Chondrocyte (in vitro differentiated cells): Measurements from ENCODE around the gene HEXB. TPM values are rescaled to one million over a fixed set of nuclear protein-coding genes. Genes with fewer than 3 reads are reported as not detected.
"Not testable (repeated sequence)": the region's sequence is repeated elsewhere in the genome, so short reads cannot be mapped to it uniquely, and the experiment has no call there.

Experiments used
- DNase-seq: peaks from one replicate; pipeline ENCODE4 v3.0.0; 2021; ENCODE audit warnings: mixed read lengths, low spot score
- H3K27ac Mint-ChIP-seq: one replicate; pipeline ENCODE4 v1.8.0; 2021; ENCODE audit warnings: mild to moderate bottlenecking, moderate library complexity, mixed read lengths; ENCODE audit not compliant: unreplicated experiment
- H3K27me3 Mint-ChIP-seq: 2 replicates; pipeline ENCODE4 v1.8.0; 2021; ENCODE audit warnings: low read depth, mixed read lengths
- H3K36me3 Mint-ChIP-seq: 2 replicates; pipeline ENCODE4 v1.8.0; 2021; ENCODE audit warnings: low read depth, mixed read lengths
- H3K4me1 Mint-ChIP-seq: 2 replicates; pipeline ENCODE4 v1.8.0; 2021; ENCODE audit warnings: low read depth, mild to moderate bottlenecking, mixed read lengths
- H3K4me3 Mint-ChIP-seq: one replicate; pipeline ENCODE4 v1.8.0; 2021; ENCODE audit warnings: mild to moderate bottlenecking, moderate library complexity, mixed read lengths; ENCODE audit not compliant: unreplicated experiment
- H3K9me3 Mint-ChIP-seq: 2 replicates; pipeline ENCODE4 v1.8.0; 2021; ENCODE audit warnings: low read depth, mixed read lengths
- total RNA-seq: library from RNA; stranded (reverse); gene quantifications from 3 replicates; pipeline ENCODE4 v1.2.1, GENCODE V29; 2021
- TF ChIP-seq, protein P1 (sequence below): fragments of 200-600 bp; sonication (generic); IDR thresholded peaks from 2 replicates; pipeline ENCODE4 v1.5.0; 2021; ENCODE audit warnings: antibody characterized with exemption, mild to moderate bottlenecking, moderate library complexity

The HEXB gene
- total RNA-seq, 1 donor from 2014 or later = 126 TPM

DNA sequence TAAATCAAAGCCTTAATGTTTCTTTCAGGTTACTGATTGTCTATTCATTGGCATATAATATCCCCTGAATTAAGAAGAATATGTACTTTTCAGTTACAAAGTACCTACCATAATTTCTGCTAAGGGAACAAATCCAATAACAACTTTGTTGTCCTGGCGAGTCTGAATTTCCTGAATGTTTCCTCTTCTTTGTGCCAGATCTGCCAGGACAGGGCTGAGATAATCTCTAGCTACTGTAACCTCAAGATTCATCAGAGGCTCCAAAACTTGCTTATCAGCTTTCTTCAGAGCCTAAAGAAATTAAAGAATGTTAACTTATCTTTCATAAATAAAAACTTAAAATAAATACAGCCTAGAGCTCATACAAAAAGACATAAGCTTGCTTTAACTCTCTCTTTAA is 37.2 kb downstream of the HEXB start:
- H3K27ac Mint-ChIP-seq = no peak overlapping the region
- no peaks in the 10 kb centered on the region for H3K9me3 Mint-ChIP-seq
- H3K4me1 Mint-ChIP-seq = no peaks in the 10 kb centered on the region
- peaks cover 30% of the 10 kb centered on the region for H3K36me3 Mint-ChIP-seq
- H3K4me3 Mint-ChIP-seq = no peak overlapping the region
- no peak for DNase-seq
- TF ChIP-seq, protein P1, sequence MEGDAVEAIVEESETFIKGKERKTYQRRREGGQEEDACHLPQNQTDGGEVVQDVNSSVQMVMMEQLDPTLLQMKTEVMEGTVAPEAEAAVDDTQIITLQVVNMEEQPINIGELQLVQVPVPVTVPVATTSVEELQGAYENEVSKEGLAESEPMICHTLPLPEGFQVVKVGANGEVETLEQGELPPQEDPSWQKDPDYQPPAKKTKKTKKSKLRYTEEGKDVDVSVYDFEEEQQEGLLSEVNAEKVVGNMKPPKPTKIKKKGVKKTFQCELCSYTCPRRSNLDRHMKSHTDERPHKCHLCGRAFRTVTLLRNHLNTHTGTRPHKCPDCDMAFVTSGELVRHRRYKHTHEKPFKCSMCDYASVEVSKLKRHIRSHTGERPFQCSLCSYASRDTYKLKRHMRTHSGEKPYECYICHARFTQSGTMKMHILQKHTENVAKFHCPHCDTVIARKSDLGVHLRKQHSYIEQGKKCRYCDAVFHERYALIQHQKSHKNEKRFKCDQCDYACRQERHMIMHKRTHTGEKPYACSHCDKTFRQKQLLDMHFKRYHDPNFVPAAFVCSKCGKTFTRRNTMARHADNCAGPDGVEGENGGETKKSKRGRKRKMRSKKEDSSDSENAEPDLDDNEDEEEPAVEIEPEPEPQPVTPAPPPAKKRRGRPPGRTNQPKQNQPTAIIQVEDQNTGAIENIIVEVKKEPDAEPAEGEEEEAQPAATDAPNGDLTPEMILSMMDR = no peak
- no peaks in the 10 kb centered on the region for H3K27me3 Mint-ChIP-seq

DNA sequence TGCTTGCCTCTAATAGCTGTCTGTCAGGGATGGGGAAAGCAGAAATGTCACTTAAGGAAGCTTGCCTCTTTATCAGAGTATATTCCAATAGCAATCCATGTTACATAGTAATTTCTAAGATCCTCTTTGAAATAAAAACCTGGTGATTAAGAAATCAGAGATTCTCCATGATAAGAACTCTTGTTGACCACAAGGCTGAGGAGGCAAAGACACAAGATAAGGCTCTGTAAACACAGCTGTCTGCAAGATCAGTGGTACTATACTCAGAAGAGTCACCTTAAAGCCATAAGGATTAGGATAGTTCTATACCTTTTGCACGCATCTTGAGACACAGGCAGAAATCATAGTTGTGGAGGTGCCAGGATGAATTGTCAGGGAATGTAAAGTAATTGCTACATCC is 40.3 kb downstream of the HEXB start:
- no peak overlapping the region for H3K4me3 Mint-ChIP-seq
- no peaks in the 10 kb centered on the region for H3K9me3 Mint-ChIP-seq
- peaks cover 24% of the 10 kb centered on the region for H3K36me3 Mint-ChIP-seq
- no peaks in the 10 kb centered on the region for H3K4me1 Mint-ChIP-seq
- H3K27me3 Mint-ChIP-seq = no peaks in the 10 kb centered on the region
- TF ChIP-seq, protein P1 = no peak
- DNase-seq = no peak
- H3K27ac Mint-ChIP-seq = no peak overlapping the region

GRCh38 chr5:74736759-74737158 is 51.7 kb downstream of the HEXB start:
- TF ChIP-seq, protein P1 = no peak
- Mint-ChIP-seq H3K4me3 (no peak overlapping the region), H3K36me3 (peaks cover 29% of the 10 kb centered on the region), H3K27me3 (no peaks in the 10 kb centered on the region), H3K4me1 (peaks cover 7% of the 10 kb centered on the region), H3K9me3 (no peaks in the 10 kb centered on the region), H3K27ac (no peak overlapping the region)
- no peak for DNase-seq

GRCh38 chr5:74738406-74738805 is 53.4 kb downstream of the HEXB start:
- H3K4me1 Mint-ChIP-seq = peaks cover 7% of the 10 kb centered on the region
- H3K27ac Mint-ChIP-seq = no peak overlapping the region
- TF ChIP-seq, protein P1 = no peak
- no peak for DNase-seq
- H3K4me3 Mint-ChIP-seq = no peak overlapping the region
- H3K27me3 Mint-ChIP-seq = no peaks in the 10 kb centered on the region
- H3K9me3 Mint-ChIP-seq = no peaks in the 10 kb centered on the region
- peaks cover 25% of the 10 kb centered on the region for H3K36me3 Mint-ChIP-seq

GRCh38 chr5:74748742-74749141 is 63.7 kb downstream of the HEXB start:
- not testable (repeated sequence) for H3K4me3 Mint-ChIP-seq, H3K9me3 Mint-ChIP-seq, H3K4me1 Mint-ChIP-seq, DNase-seq, H3K27ac Mint-ChIP-seq, H3K27me3 Mint-ChIP-seq
- peaks cover 28% of the 10 kb centered on the region for H3K36me3 Mint-ChIP-seq

DNA sequence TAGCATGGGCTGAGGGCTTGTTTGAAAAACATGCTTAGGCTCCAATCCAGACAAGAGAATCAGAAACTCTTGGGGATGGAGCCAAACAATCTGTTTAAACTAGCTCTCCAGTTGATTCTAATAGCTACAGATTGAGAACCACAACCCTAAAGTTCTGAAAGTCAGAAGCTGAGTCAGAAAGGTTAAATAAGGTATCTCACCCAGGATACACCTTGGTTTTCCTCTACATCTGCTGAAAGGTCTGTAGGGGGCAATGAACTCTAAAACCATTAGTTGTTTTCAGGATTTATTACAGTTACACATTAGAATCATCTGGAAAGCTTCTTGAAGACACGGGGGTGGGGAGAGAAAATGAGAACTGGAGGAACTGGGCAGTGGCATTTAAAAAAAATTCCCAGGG is 76.2 kb downstream of the HEXB start:
- Mint-ChIP-seq H3K4me3 (no peak overlapping the region), H3K4me1 (peaks cover 19% of the 10 kb centered on the region), H3K27me3 (no peaks in the 10 kb centered on the region), H3K27ac (no peak overlapping the region), H3K9me3 (peaks cover 4% of the 10 kb centered on the region), H3K36me3 (peaks cover 14% of the 10 kb centered on the region)
- DNase-seq = no peak
- TF ChIP-seq, protein P1 = no peak
